Suppressor macrophage (primary cell): ENCODE data around the gene TMEM205.
"Not testable (repeated sequence)": the region's sequence is repeated elsewhere in the genome, so short reads cannot be mapped to it uniquely, and the experiment has no call there.

Experiments used
- DNase-seq, 4 experiments: peaks; one replicate each; pipeline ENCODE4 v3.0.0-alpha.2; 2020 to 2022

Gene TMEM205

GRCh38 chr19:11339254-11340098 lies 6.6 kb downstream of the TMEM205 start, which contains the start of gene RAB3D:
Gene RAB3D (minus strand): TSS chr19:11339657. CDS start chr19:11337399, 2,258 bp downstream.
- DNase-seq = peak; percentile 88 to 97 (median 92)

GRCh38 chr19:11338569-11339253 lies 7.4 kb downstream of the TMEM205 start:
- DNase-seq = peak in 2 of 4 experiments; percentile 19 to 35

DNA sequence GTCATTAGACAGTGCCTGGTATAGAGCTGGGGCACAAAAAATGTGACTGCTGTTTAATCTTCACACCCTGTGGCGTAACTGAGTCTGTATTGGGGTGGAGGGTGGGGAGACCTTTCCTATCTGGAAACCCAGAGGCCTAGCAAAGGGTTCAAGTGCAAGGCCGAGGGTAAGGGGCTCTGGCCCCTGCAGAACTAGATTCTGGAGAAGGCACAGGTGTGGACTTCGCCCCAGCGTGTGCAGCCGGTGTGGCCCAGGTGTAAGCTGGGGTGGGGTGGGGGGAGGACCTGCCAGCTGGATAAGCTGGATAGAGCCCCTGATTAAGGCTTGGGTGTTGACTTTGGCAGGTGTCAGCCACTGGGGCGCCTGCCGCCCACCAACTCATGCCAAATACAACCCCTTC lies 7.9 kb downstream of the TMEM205 start:
- DNase-seq = no peak

GRCh38 chr19:11337080-11337479 lies 9.0 kb downstream of the TMEM205 start:
- DNase-seq = peak in 3 of 4 experiments; percentile 35 to 58 (median 48)

DNA sequence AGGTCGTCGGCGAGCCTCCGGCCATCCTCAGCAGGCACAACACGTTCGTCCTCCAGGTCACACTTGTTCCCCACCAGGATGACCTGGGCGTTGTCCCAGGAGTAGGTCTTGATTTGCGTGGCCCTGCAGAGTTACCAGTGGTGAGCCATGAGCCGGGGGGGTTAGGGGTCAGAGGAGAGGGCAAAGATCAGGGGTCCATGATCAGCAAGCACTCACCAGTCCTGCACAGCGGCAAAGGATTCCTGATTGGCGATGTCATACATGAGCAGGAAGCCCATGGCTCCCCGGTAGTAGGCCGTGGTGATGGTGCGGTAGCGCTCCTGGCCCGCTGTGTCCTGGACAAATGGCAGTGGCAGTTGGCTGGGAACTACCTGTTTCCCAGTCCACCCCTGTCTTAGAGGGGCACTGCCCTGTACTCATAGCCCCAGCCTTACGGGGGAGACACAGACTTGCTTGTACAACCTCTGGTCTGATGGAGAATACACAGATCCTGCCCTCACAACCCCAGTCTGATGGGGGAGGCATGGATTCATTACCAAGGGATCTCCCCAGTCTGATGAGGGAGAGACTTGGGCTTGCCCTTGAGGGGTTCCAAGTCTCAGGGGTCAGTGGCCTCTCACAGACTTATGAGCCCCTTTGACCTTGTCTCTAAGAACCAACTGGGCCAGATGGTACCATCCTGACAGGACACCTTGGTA lies 10.5 kb downstream of the TMEM205 start:
- DNase-seq = no peak

- DNase-seq = not testable (repeated sequence)
Measured at GRCh38 chr19:11333838-11334237, 12.2 kb downstream of the TMEM205 start.

- DNase-seq = no peak
Measured at GRCh38 chr19:11332822-11333221, 13.2 kb downstream of the TMEM205 start.

DNA sequence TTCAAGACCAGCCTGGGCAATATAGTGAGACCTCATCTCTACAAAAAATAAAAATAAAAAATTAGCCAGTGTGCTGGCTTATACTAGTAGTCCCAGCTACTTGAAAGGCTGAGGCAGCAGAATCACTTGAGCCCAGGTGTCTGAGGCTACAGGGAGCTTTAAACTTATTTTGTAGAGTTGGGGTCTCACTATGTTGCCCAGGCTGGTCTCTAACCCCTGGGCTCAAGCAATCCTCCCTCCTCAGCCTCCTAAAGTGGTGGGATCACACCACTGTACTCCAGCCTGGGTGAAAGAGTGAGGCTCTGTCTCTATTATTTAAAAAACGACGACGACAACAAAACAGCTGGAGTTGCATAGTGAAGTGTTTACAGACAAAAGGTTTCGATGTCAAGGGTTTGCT lies 14.6 kb downstream of the TMEM205 start:
- no peak for DNase-seq

GRCh38 chr19:11330127-11330526 lies 15.9 kb downstream of the TMEM205 start:
- peak in 2 of 4 experiments; percentile 28 to 30 for DNase-seq

GRCh38 chr19:11325544-11325943 lies 20.5 kb downstream of the TMEM205 start:
- DNase-seq = no peak

- DNase-seq = no peak
Measured at GRCh38 chr19:11324748-11325389, 21.2 kb downstream of the TMEM205 start.

GRCh38 chr19:11324079-11324661 lies 21.9 kb downstream of the TMEM205 start:
- DNase-seq = peak; percentile 80 to 91 (median 90)

- DNase-seq = peak in 1 of 4 experiments; percentile 11
Measured at GRCh38 chr19:11323601-11324078, 22.4 kb downstream of the TMEM205 start.

- DNase-seq = peak; percentile 55 to 77 (median 68)
Measured at GRCh38 chr19:11322269-11323024, 23.6 kb downstream of the TMEM205 start.

DNA sequence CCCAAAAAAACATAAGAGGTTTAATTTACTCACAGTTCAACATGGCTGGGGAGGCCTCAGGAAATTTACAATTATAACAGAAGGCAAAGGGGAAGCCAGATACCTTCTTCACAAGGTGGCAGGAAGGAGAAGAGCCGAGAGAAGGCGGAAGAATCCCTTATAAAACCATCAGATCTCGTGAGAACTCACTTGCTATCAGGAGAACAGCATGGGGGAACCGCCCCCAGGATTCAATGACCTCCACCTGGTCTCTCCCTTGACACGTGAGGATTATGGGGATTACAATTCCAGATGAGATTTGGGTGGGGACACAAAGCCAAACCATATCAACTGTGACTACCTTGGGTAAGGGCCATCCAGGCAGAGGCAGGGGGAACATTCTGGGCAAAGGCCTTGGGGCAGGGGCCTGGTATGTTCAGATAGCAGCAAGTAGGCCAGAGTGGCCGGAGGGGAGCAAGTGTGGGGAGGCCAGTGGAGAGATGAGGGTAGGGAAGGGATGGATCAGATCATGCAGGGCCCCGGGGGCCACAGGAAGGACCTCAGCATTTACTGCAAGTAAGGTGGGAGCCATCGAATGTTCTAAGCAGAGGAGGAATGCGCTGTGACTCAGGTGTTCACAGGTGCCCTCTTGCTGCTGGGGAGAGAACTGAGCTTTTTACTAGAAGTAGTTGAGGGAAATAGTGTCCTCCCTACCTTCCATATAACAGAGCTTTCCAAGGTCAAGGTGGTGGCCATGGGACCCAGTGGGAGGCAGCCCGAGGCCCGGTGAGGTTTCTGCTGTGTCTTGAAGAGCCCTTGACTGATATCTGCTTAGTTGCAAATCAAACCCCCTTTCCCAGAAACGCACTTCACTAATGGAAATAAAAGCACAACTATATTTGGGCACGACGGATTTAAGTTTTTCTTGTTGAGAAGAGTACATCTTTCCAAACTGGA lies 24.6 kb downstream of the TMEM205 start:
- DNase-seq = peak in 1 of 4 experiments; percentile 25

GRCh38 chr19:11320278-11320995 lies 25.6 kb downstream of the TMEM205 start:
- peak in 2 of 4 experiments; percentile 51 to 58 for DNase-seq

DNA sequence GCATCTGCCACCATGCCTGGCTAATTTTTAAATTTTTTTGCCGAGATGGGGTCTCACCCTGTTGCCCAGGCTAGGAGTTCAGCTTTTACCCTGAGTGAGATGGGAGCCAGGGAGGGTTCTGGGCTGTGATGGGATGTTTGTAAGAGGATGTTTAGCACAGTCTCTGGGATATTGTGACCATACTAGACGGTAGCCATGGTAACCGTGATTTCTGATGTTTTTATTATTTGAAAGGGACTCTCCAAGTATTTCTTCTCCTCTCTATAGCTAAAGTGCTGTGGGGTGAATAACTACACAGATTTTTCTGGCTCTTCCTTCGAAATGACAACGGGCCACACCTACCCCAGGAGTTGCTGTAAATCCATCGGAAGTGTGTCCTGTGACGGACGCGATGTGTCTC lies 39.7 kb downstream of the TMEM205 start:
- DNase-seq = no peak

GRCh38 chr19:11304936-11305335 lies 41.1 kb downstream of the TMEM205 start:
- no peak for DNase-seq

GRCh38 chr19:11300811-11301120 lies 45.3 kb downstream of the TMEM205 start:
- DNase-seq = no peak
